B cell (primary cell): ENCODE data around the gene ARGFX. TPM values are rescaled to one million over a fixed set of nuclear protein-coding genes. Genes with fewer than 3 reads are reported as not detected.
"Not testable (repeated sequence)": the region's sequence is repeated elsewhere in the genome, so short reads cannot be mapped to it uniquely, and the experiment has no call there.

Experiments
- ATAC-seq: fragments of 200-7000 bp; cut with Tn5 transposase; one replicate; pipeline ENCODE4 v1.10.0; 2021; ENCODE audit warnings: low read depth, mild to moderate bottlenecking, moderate number of reproducible peaks, moderate library complexity
- CTCF ChIA-PET: fragments of 350-600 bp; sonication (Branson Sonifier 250); formaldehyde crosslinking; loops from one replicate; lab custom pipeline; 2021; ENCODE audit warnings: antibody characterized with exemption, inconsistent platforms; lab: Charles Lee
- POLR2A ChIA-PET: fragments of 350-600 bp; sonication (Branson Sonifier 250); formaldehyde crosslinking; loops from one replicate; lab custom pipeline; 2021; ENCODE audit warnings: antibody characterized with exemption; lab: Charles Lee
- DNase-seq: peaks from one replicate; pipeline ENCODE4 v3.0.0; 2013
- H2AFZ ChIP-seq: 2 replicates; pipeline ENCODE4 v1.6.1; 2012; ENCODE audit warnings: mild to moderate bottlenecking, low read depth, low read length; ENCODE audit not compliant: insufficient read depth, poor library complexity, severe bottlenecking
- H3K27ac ChIP-seq, 2 donors: 1 replicate in 1 of 2; 2 replicates in 1 of 2; pipeline ENCODE4 v1.5.1; 2012 to 2013; ENCODE audit warnings: low read length in 2 of 2, mild to moderate bottlenecking in 2 of 2, moderate library complexity in 1 of 2
- H3K27me3 ChIP-seq, 4 experiments: fragments of 200-600 bp in 1 of 4; sonication (generic) in 1 of 4; replicated peaks in 1 of 4; 1 replicate in 2 of 4; 2 replicates in 2 of 4; pipeline versions ENCODE4 v1.6.1 to v1.7.0; 2013 to 2016; ENCODE audit warnings: low read length in 3 of 4, mild to moderate bottlenecking in 2 of 4, mixed read lengths in 1 of 4, moderate library complexity in 1 of 4; ENCODE audit not compliant: insufficient read depth in 4 of 4, control insufficient read depth in 3 of 4; ENCODE audit errors: control extremely low read depth in 1 of 4
- H3K36me3 ChIP-seq, 2 experiments: replicated peaks in 1 of 2; 1 replicate in 1 of 2; 2 replicates in 1 of 2; pipeline versions ENCODE4 v1.6.1 to v1.7.1; 2013; ENCODE audit warnings: low read length in 1 of 2; ENCODE audit not compliant: insufficient read depth in 2 of 2, control insufficient read depth in 1 of 2; ENCODE audit errors: control extremely low read depth in 1 of 2, extremely low read depth in 1 of 2
- H3K4me1 ChIP-seq, 2 donors: fragments of 200-600 bp in 1 of 2; sonication (generic) in 1 of 2; 1 replicate in 1 of 2; 2 replicates in 1 of 2; pipeline versions ENCODE4 v1.5.1 to v1.6.1; 2013 to 2017; ENCODE audit warnings: low read length in 2 of 2; ENCODE audit not compliant: control insufficient read depth in 2 of 2, insufficient read depth in 2 of 2
- H3K4me2 ChIP-seq: replicated peaks from 2 replicates; pipeline ENCODE3; 2012; ENCODE audit warnings: mild to moderate bottlenecking, low read depth, low read length; ENCODE audit not compliant: poor library complexity, severe bottlenecking
- H3K4me3 ChIP-seq, 5 experiments: fragments of 200-600 bp in 1 of 5; sonication (generic) in 1 of 5; 1 replicate in 3 of 5; 2 replicates in 2 of 5; pipeline versions ENCODE4 v1.5.1 to v1.7.0; 2011 to 2016; ENCODE audit warnings: low read length in 4 of 5, mild to moderate bottlenecking in 4 of 5, low read depth in 2 of 5, control low read depth in 1 of 5, moderate library complexity in 1 of 5; ENCODE audit not compliant: insufficient read depth in 1 of 5; ENCODE audit errors: control extremely low read depth in 1 of 5, extremely low read depth in 1 of 5
- H3K79me2 ChIP-seq: fragments of 200-600 bp; sonication (generic); one replicate; pipeline ENCODE4 v1.6.0; 2016; ENCODE audit warnings: low read length; ENCODE audit not compliant: control insufficient read depth, insufficient read depth
- H3K9ac ChIP-seq: fragments of 200-600 bp; sonication (generic); 2 replicates; pipeline ENCODE4 v1.6.1; 2017; ENCODE audit warnings: mild to moderate bottlenecking, low read length, moderate library complexity
- H3K9me3 ChIP-seq, 3 donors: one replicate each; pipeline versions ENCODE4 v1.6.1 to v1.7.1; 2013; ENCODE audit warnings: low read length in 2 of 3; ENCODE audit not compliant: control insufficient read depth in 2 of 3, insufficient read depth in 1 of 3; ENCODE audit errors: control extremely low read depth in 1 of 3
- H4K20me1 ChIP-seq: 2 replicates; pipeline ENCODE4 v1.6.0; 2012; ENCODE audit warnings: mild to moderate bottlenecking, low read length; ENCODE audit not compliant: insufficient read depth, control insufficient read depth, poor library complexity, severe bottlenecking
- H3K27ac Mint-ChIP-seq: one replicate; pipeline ENCODE4 v1.8.0; 2021; ENCODE audit warnings: mixed read lengths
- H3K27me3 Mint-ChIP-seq: one replicate; pipeline ENCODE4 v1.8.0; 2021; ENCODE audit warnings: mixed read lengths
- H3K4me1 Mint-ChIP-seq: one replicate; pipeline ENCODE4 v1.8.0; 2021; ENCODE audit warnings: mixed read lengths
- H3K4me3 Mint-ChIP-seq: one replicate; pipeline ENCODE4 v1.8.0; 2021; ENCODE audit warnings: mixed read lengths
- H3K9me3 Mint-ChIP-seq: one replicate; pipeline ENCODE4 v1.8.0; 2022; ENCODE audit warnings: mixed read lengths; ENCODE audit not compliant: insufficient read depth
- EZH2 ChIP-seq: IDR thresholded peaks from 2 replicates; pipeline ENCODE4 v1.6.1; 2012; ENCODE audit warnings: borderline replicate concordance, low read depth, mild to moderate bottlenecking, moderate library complexity, low read length; ENCODE audit not compliant: insufficient read depth, poor library complexity, severe bottlenecking
- WGBS: methylation state at CpG from one replicate; pipeline ENCODE4 v1.1.5; 2013; ENCODE audit warnings: missing lambda C conversion rate; ENCODE audit not compliant: insufficient coverage; 5-methylcytosine and 5-hydroxymethylcytosine counted together
- intact Hi-C: fragments of 100-400 bp; cut with micrococcal nuclease; formaldehyde crosslinking; loops from one replicate; pipeline ENCODE4 v1.10.0; 2022
- polyA plus RNA-seq: library from polyadenylated mRNA; depleted of rRNA; stranded (reverse); fragments of >200 nt; gene quantifications from 2 replicates; pipeline ENCODE4 v1.2.3, GENCODE V29; 2012
- total RNA-seq, 2 donors: library from RNA; stranded (reverse); fragments of 120-200 nt in 1 of 2; gene quantifications; 1 replicate in 1 of 2; 2 replicates in 1 of 2; pipeline versions ENCODE4 v1.2.3 to v1.2.4, GENCODE V29; 2013 to 2022
- TF ChIP-seq, protein P1 (sequence below): fragments of 200-600 bp; IDR thresholded peaks from one replicate; pipeline ENCODE4 v1.8.0; 2022; ENCODE audit warnings: antibody characterized with exemption, mild to moderate bottlenecking

Gene ARGFX
- total and polyA plus RNA-seq, 2 donors (not counting 1 experiment from before 2014, with no cell fraction given), result not detected

DNA sequence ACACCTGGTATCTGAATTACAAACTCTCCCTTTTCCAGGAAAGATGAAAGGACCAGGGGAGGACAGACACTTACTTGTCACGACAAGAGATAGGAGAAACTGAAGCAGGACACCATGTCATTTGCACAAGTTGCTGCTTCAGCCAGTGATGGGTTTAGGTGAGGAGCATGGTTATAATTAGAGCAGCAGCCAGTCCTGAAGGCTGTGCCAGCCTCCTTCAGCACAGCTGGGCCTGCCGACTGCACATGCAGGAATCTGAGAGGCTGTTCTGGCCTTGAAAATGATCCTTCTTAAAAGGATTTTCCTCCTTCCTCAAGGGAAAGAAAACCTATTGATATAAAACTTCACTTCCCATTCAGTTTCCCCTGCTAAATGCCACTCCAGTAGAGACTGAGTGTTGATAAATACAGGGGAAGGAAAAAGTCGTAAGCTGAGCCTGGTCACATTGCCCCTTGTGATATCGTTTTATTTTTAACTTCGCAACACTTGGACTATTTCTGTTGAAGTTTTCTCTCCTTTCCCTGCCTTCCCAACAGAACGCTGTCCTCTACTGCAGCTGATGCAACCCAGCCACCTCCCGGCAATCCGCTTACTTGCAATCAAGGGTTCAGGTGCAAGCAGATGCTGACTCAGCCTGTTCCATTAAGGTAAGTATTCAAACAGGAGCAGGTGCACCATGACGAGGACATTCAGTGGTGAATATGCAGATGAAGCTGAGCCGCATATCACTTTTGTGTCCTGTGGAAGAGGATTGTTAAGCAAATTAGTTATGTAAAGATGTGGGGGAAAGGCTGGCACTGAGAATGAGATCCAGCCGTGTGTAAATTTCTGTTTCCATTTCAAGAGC, 25.3 kb downstream of the ARGFX start, which contains the start of gene FBXO40:
FBXO40 (plus strand) TSS at position 524 of the 847 bp plus-strand sequence. CDS start 27,197 bp downstream, outside the sequence.
- Histone ChIP-seq H3K27me3 (no peaks in the 10 kb centered on the region), H4K20me1 (no peaks in the 10 kb centered on the region), H2AFZ (no peak within 1 kb of the TSS), H3K9me3 (no peaks in the 10 kb centered on the region), H3K27ac (no peak within 1 kb of the TSS), H3K4me3 (no peak within 1 kb of the TSS), H3K9ac (no peak within 1 kb of the TSS), H3K36me3 (no peaks in the 10 kb centered on the region), H3K4me2 (no peak within 1 kb of the TSS), H3K79me2 (no peaks in the 10 kb centered on the region), H3K4me1 (no peaks in the 10 kb centered on the region)
- DNase-seq (peak; percentile 11), ATAC-seq (no peak)
- H3K4me3 Mint-ChIP-seq, result no peak within 1 kb of the TSS
- H3K4me1 Mint-ChIP-seq, result peaks cover 7% of the 10 kb centered on the region
- CTCF ChIA-PET, result no interaction called here
- TF ChIP-seq EZH2, result no peak
- TF ChIP-seq, protein P1, sequence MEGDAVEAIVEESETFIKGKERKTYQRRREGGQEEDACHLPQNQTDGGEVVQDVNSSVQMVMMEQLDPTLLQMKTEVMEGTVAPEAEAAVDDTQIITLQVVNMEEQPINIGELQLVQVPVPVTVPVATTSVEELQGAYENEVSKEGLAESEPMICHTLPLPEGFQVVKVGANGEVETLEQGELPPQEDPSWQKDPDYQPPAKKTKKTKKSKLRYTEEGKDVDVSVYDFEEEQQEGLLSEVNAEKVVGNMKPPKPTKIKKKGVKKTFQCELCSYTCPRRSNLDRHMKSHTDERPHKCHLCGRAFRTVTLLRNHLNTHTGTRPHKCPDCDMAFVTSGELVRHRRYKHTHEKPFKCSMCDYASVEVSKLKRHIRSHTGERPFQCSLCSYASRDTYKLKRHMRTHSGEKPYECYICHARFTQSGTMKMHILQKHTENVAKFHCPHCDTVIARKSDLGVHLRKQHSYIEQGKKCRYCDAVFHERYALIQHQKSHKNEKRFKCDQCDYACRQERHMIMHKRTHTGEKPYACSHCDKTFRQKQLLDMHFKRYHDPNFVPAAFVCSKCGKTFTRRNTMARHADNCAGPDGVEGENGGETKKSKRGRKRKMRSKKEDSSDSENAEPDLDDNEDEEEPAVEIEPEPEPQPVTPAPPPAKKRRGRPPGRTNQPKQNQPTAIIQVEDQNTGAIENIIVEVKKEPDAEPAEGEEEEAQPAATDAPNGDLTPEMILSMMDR, result no peak
- intact Hi-C loops, result no loop called here
- H3K9me3 Mint-ChIP-seq, result no peaks in the 10 kb centered on the region
- POLR2A ChIA-PET, result no interaction called here
- H3K27ac Mint-ChIP-seq, result no peak within 1 kb of the TSS
- H3K27me3 Mint-ChIP-seq, result no peaks in the 10 kb centered on the region
- WGBS, result 84% methylated on average over 8 of the region's 11 CpGs

DNA sequence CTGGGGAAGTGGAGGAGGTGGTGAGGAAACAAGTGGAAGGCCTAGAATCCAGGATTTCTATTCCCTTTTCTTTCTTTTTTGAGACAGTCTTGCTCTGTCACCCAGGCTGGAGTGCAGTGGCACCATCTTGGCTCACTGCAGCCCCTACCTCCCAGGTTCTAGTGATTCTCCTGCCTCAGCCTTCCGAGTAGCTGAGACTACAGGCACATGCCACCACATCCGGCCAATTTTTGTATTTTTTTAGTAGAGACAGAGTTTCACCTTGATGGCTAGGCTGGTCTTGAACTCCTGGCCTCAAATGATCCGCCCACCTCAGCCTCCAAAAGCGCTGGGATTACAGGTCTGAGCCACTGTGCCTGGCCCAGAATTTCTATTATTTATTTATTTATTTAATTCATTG, 26.1 kb downstream of the ARGFX start:
- POLR2A ChIA-PET, H3K27ac ChIP-seq, H3K9me3 Mint-ChIP-seq, H3K27me3 Mint-ChIP-seq, H3K9me3 ChIP-seq, H3K4me1 ChIP-seq, H3K79me2 ChIP-seq, H3K27ac Mint-ChIP-seq, H3K4me2 ChIP-seq, intact Hi-C loops, ATAC-seq, CTCF ChIA-PET, H4K20me1 ChIP-seq, H3K4me3 Mint-ChIP-seq, H3K36me3 ChIP-seq, H3K4me1 Mint-ChIP-seq, H2AFZ ChIP-seq, H3K9ac ChIP-seq, DNase-seq, H3K27me3 ChIP-seq, H3K4me3 ChIP-seq: not testable (repeated sequence)
- WGBS, result no CpG with 5 or more reads among the region's 4 CpGs
